ENCODE data around the gene SLC16A11.

Gene SLC16A11

DNA sequence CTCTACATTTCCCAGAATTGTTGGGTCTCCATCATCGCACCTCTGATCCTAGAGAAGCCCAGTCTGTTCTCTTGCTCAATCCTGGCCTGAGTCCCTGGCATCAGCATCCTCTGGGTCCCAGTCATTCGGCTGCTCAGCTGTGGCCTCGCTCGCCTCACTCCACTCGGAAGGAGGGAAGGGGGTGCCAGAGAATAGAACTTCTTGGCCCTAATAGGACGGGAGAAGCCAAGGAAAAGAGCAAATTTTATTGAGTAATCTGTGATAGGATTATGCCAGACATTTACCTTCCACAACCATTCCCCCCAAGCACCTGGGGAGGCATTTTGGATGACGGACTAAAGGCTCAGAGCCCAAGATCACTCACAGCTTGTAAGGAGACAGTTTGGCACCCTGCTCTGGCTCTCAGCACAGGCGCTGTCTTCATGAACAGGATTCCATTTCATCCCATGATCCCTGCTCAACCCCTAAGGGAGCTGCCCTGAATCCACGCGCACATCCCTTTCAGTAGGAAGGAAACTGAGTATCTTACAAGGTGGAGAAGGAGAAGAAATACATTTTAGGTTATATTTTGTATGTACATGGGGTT is 36.7 kb upstream of the SLC16A11 start:
- H3K36me3 ChIP-seq (replicated peaks in 1 of 2; ENCODE audit: control insufficient read depth in 2 of 2, insufficient read depth in 2 of 2, low read length in 2 of 2): no peaks in the 10 kb centered on the region

DNA sequence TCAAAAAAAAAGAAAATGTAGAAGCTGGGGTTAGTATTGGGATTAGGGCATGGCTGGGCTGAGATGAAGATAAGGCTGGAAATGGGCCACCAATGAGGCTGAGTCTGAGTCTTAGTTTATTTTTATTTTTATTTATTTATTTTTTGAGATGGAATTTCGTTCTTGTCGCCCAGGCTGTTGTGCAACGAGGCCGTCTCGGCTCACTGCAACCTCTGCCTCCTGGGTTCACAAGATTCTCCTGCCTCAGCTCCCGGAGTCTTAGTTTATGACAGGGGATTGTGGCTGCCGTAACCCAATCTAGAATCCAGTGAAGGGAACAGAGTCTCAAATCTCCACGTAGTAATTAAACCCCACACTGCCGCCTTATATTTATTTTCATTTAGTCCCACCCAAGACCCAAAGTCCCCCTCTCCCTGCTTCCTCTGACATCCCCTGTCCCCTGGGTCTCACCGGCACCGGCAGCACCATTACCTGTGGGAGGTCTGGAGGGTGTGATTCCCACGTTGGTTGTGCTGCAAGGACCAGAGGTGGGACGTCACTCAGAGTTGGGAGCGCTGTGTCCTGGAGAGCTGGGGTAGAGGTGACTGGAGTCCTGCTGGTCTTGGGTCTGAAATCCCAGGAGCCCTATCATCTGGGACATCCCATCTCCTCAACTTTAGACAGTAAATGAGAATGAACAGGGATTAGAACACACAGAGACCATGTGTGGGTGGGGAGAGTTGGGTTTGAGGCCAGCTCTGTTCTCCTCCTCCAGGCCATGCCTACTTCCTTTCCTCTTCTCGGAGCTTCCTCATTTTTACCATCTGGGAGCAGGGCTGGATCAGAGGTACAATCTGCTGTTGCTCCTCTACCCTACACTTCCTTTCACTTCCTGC is 35.9 kb upstream of the SLC16A11 start, which contains the start of gene CLEC10A:
Gene CLEC10A (minus strand): TSS at position 671 of the 875 bp plus-strand sequence. CDS start 1,439 bp downstream, outside the sequence.
- no peaks in the 10 kb centered on the region for H3K9me3 ChIP-seq (replicated peaks in 1 of 2; ENCODE audit: control insufficient read depth in 2 of 2, insufficient read depth in 1 of 2, low read depth in 1 of 2, low read length in 2 of 2)
- H3K27me3 ChIP-seq (ENCODE audit: control insufficient read depth in 3 of 3, insufficient read depth in 3 of 3, low read depth in 1 of 3, low read length in 3 of 3): peaks cover 0 to 13% (median 0%) of the 10 kb centered on the region in 3 experiments
- H3K4me3 ChIP-seq (ENCODE audit: low read length in 2 of 2): no peak within 1 kb of the TSS
- no peak within 1 kb of the TSS for H2BK15ac ChIP-seq (ENCODE audit: low read length)
- H3K4me2 ChIP-seq (ENCODE audit: insufficient read depth, low read length, poor library complexity, severe bottlenecking): no peak within 1 kb of the TSS
- H3K9ac ChIP-seq (ENCODE audit: low read depth, low read length, poor library complexity): no peak within 1 kb of the TSS
- H2AK5ac ChIP-seq (ENCODE audit: low read depth, low read length): no peak within 1 kb of the TSS
- no peak within 1 kb of the TSS for H2AFZ ChIP-seq (ENCODE audit: low read length)
- no peak within 1 kb of the TSS for H3K14ac ChIP-seq (ENCODE audit: low read length)
- H3K79me1 ChIP-seq (ENCODE audit: low read depth, low read length): no peaks in the 10 kb centered on the region
- H2BK120ac ChIP-seq (ENCODE audit: low read depth, low read length): no peak within 1 kb of the TSS
- H3K23ac ChIP-seq (ENCODE audit: low read depth, low read length, poor library complexity): no peak within 1 kb of the TSS
- no peak within 1 kb of the TSS for H4K91ac ChIP-seq (ENCODE audit: low read depth, low read length, poor library complexity)
- no peak within 1 kb of the TSS for H3K18ac ChIP-seq (ENCODE audit: low read length)
- no peak within 1 kb of the TSS for H3K4ac ChIP-seq (ENCODE audit: low read length)
- no peak within 1 kb of the TSS for H4K8ac ChIP-seq (ENCODE audit: low read depth, low read length)
- no peak within 1 kb of the TSS for H2BK5ac ChIP-seq (ENCODE audit: low read length)
- DNase-seq (ENCODE audit: low spot score): no peak
- no peaks in the 10 kb centered on the region for H3K4me1 ChIP-seq (ENCODE audit: control insufficient read depth in 2 of 2, insufficient read depth in 1 of 2, low read depth in 1 of 2, low read length in 2 of 2)
- H2BK12ac ChIP-seq (ENCODE audit: low read length): no peak within 1 kb of the TSS
- no peak within 1 kb of the TSS for H3K27ac ChIP-seq (replicated peaks; ENCODE audit: low read length)
- H3K36me3 ChIP-seq (replicated peaks in 1 of 2; ENCODE audit: control insufficient read depth in 2 of 2, insufficient read depth in 2 of 2, low read length in 2 of 2): no peaks in the 10 kb centered on the region
- no CpG with 5 or more reads among the region's 15 CpGs for WGBS, 2 donors (ENCODE audit: extremely low coverage in 2 of 2, insufficient read length in 2 of 2, insufficient replicate concordance in 1 of 2)

More for the DNA sequence above, 36.7 kb upstream of the SLC16A11 start:
- H3K23ac ChIP-seq (ENCODE audit: low read depth, low read length, poor library complexity): no peak overlapping the region
- no peak overlapping the region for H2AFZ ChIP-seq (ENCODE audit: low read length)
- no peak overlapping the region for H2BK5ac ChIP-seq (ENCODE audit: low read length)
- no peak overlapping the region for H2AK5ac ChIP-seq (ENCODE audit: low read depth, low read length)
- no peaks in the 10 kb centered on the region for H3K9me3 ChIP-seq (replicated peaks in 1 of 2; ENCODE audit: control insufficient read depth in 2 of 2, insufficient read depth in 1 of 2, low read depth in 1 of 2, low read length in 2 of 2)
- H3K79me1 ChIP-seq (ENCODE audit: low read depth, low read length): no peaks in the 10 kb centered on the region
- H3K4me1 ChIP-seq (ENCODE audit: control insufficient read depth in 2 of 2, insufficient read depth in 1 of 2, low read depth in 1 of 2, low read length in 2 of 2): no peaks in the 10 kb centered on the region
- H4K91ac ChIP-seq (ENCODE audit: low read depth, low read length, poor library complexity): no peak overlapping the region
- H4K8ac ChIP-seq (ENCODE audit: low read depth, low read length): no peak overlapping the region
- no peak for DNase-seq (ENCODE audit: low spot score)
- H3K18ac ChIP-seq (ENCODE audit: low read length): no peak overlapping the region
- H3K27me3 ChIP-seq (ENCODE audit: control insufficient read depth in 3 of 3, insufficient read depth in 3 of 3, low read depth in 1 of 3, low read length in 3 of 3): peaks cover 0 to 11% (median 0%) of the 10 kb centered on the region in 3 experiments
- H3K4me3 ChIP-seq (ENCODE audit: low read length in 2 of 2): no peak overlapping the region
- no peak overlapping the region for H2BK120ac ChIP-seq (ENCODE audit: low read depth, low read length)
- no peak overlapping the region for H3K4ac ChIP-seq (ENCODE audit: low read length)
- H3K9ac ChIP-seq (ENCODE audit: low read depth, low read length, poor library complexity): no peak overlapping the region
- no CpG with 5 or more reads among the region's 10 CpGs for WGBS, 2 donors (ENCODE audit: extremely low coverage in 2 of 2, insufficient read length in 2 of 2, insufficient replicate concordance in 1 of 2)
- H2BK15ac ChIP-seq (ENCODE audit: low read length): no peak overlapping the region
- H2BK12ac ChIP-seq (ENCODE audit: low read length): no peak overlapping the region
- no peak overlapping the region for H3K4me2 ChIP-seq (ENCODE audit: insufficient read depth, low read length, poor library complexity, severe bottlenecking)
- H3K27ac ChIP-seq (replicated peaks; ENCODE audit: low read length): no peak overlapping the region
- H3K14ac ChIP-seq (ENCODE audit: low read length): no peak overlapping the region

DNA sequence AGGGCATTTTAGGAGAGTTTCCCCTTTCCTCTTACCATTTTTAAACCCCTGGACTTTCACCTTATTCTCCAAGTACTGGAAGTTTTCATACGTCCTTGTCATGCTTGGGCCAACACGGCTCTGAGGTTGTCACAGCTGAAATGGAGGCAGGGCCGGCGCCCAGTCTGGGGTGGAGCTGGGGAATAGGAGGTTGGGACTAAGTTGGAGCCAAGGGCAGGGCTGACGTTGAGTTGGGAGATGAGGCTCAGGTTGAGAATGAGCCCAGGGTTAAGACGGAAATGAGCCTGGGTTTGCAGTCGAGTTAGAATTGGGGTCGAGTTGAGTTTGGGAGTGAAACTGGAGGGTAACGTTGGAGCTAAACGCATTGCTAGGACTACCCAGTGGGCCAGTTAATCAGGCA is 34.8 kb upstream of the SLC16A11 start:
- H3K9ac ChIP-seq (ENCODE audit: low read depth, low read length, poor library complexity): peak overlapping the region; percentile 0
- H3K79me1 ChIP-seq (ENCODE audit: low read depth, low read length): no peaks in the 10 kb centered on the region
- H3K4me3 ChIP-seq (ENCODE audit: low read length in 2 of 2): no peak overlapping the region
- no peak overlapping the region for H2BK15ac ChIP-seq (ENCODE audit: low read length)
- H3K27ac ChIP-seq (replicated peaks; ENCODE audit: low read length): no peak overlapping the region
- no peak overlapping the region for H3K23ac ChIP-seq (ENCODE audit: low read depth, low read length, poor library complexity)
- H2BK5ac ChIP-seq (ENCODE audit: low read length): no peak overlapping the region
- no peak overlapping the region for H2BK12ac ChIP-seq (ENCODE audit: low read length)
- no peaks in the 10 kb centered on the region for H3K9me3 ChIP-seq (replicated peaks in 1 of 2; ENCODE audit: control insufficient read depth in 2 of 2, insufficient read depth in 1 of 2, low read depth in 1 of 2, low read length in 2 of 2)
- no peak overlapping the region for H3K14ac ChIP-seq (ENCODE audit: low read length)
- H3K4me2 ChIP-seq (ENCODE audit: insufficient read depth, low read length, poor library complexity, severe bottlenecking): no peak overlapping the region
- no peak overlapping the region for H3K18ac ChIP-seq (ENCODE audit: low read length)
- H3K36me3 ChIP-seq (replicated peaks in 1 of 2; ENCODE audit: control insufficient read depth in 2 of 2, insufficient read depth in 2 of 2, low read length in 2 of 2): no peaks in the 10 kb centered on the region
- H4K91ac ChIP-seq (ENCODE audit: low read depth, low read length, poor library complexity): no peak overlapping the region
- WGBS, 2 donors (ENCODE audit: extremely low coverage in 2 of 2, insufficient read length in 2 of 2, insufficient replicate concordance in 1 of 2): no CpG with 5 or more reads among the region's 10 CpGs
- no peak overlapping the region for H2BK120ac ChIP-seq (ENCODE audit: low read depth, low read length)
- no peak overlapping the region for H4K8ac ChIP-seq (ENCODE audit: low read depth, low read length)
- no peak for DNase-seq (ENCODE audit: low spot score)
- H3K4ac ChIP-seq (ENCODE audit: low read length): no peak overlapping the region
- H2AFZ ChIP-seq (ENCODE audit: low read length): no peak overlapping the region
- peaks cover 0 to 13% (median 0%) of the 10 kb centered on the region in 3 experiments for H3K27me3 ChIP-seq (ENCODE audit: control insufficient read depth in 3 of 3, insufficient read depth in 3 of 3, low read depth in 1 of 3, low read length in 3 of 3)
- no peaks in the 10 kb centered on the region for H3K4me1 ChIP-seq (ENCODE audit: control insufficient read depth in 2 of 2, insufficient read depth in 1 of 2, low read depth in 1 of 2, low read length in 2 of 2)
- H2AK5ac ChIP-seq (ENCODE audit: low read depth, low read length): no peak overlapping the region

DNA sequence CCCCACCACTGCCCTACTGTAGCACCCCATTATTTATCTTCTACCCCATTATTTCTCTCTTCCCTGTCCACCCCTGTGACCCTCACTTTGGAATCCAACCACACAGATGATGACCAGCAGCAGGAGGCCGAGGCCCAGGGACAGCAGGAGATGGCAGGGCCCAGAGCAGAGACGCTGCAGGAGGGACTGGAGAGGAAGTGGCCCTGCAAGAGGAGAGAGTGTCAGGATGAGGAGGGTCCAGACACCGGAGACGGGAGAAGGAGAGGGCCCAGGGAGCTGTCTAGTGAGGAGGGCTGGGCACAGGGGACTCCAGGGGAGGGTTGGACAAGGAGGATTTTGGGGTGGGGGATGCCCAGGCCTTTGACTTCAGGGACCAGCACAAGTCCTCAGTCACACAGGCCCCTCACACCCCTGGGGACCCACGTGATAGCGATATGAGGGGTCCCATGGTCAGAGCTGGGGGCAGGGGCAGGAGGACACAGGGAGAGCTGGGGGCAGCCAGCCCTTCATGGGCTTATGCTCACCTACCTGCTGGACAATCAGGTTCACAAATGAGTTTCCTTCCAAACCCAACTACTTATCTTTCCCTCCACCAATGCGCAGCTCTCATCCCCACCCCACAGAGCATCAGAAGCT is 34.1 kb upstream of the SLC16A11 start:
- no CpG with 5 or more reads among the region's 7 CpGs for WGBS, 2 donors (ENCODE audit: extremely low coverage in 2 of 2, insufficient read length in 2 of 2, insufficient replicate concordance in 1 of 2)

More for the DNA sequence above, 34.1 kb upstream of the SLC16A11 start:
- Histone ChIP-seq H4K8ac (ENCODE audit: low read depth, low read length) (no peak overlapping the region), H2AK5ac (ENCODE audit: low read depth, low read length) (no peak overlapping the region), H3K27ac (replicated peaks; ENCODE audit: low read length) (no peak overlapping the region), H2BK15ac (ENCODE audit: low read length) (no peak overlapping the region), H3K4me2 (ENCODE audit: insufficient read depth, low read length, poor library complexity, severe bottlenecking) (no peak overlapping the region), H2BK12ac (ENCODE audit: low read length) (no peak overlapping the region), H3K27me3 (ENCODE audit: control insufficient read depth in 3 of 3, insufficient read depth in 3 of 3, low read depth in 1 of 3, low read length in 3 of 3) (peaks cover 0 to 13% (median 0%) of the 10 kb centered on the region in 3 experiments), H3K4me1 (ENCODE audit: control insufficient read depth in 2 of 2, insufficient read depth in 1 of 2, low read depth in 1 of 2, low read length in 2 of 2) (no peaks in the 10 kb centered on the region), H3K4ac (ENCODE audit: low read length) (no peak overlapping the region), H3K4me3 (ENCODE audit: low read length in 2 of 2) (no peak overlapping the region), H3K79me1 (ENCODE audit: low read depth, low read length) (no peaks in the 10 kb centered on the region), H3K23ac (ENCODE audit: low read depth, low read length, poor library complexity) (no peak overlapping the region), H3K18ac (ENCODE audit: low read length) (no peak overlapping the region), H3K14ac (ENCODE audit: low read length) (no peak overlapping the region), H4K91ac (ENCODE audit: low read depth, low read length, poor library complexity) (no peak overlapping the region), H2AFZ (ENCODE audit: low read length) (no peak overlapping the region), H3K9me3 (replicated peaks in 1 of 2; ENCODE audit: control insufficient read depth in 2 of 2, insufficient read depth in 1 of 2, low read depth in 1 of 2, low read length in 2 of 2) (no peaks in the 10 kb centered on the region), H3K36me3 (replicated peaks in 1 of 2; ENCODE audit: control insufficient read depth in 2 of 2, insufficient read depth in 2 of 2, low read length in 2 of 2) (no peaks in the 10 kb centered on the region), H2BK5ac (ENCODE audit: low read length) (no peak overlapping the region), H2BK120ac (ENCODE audit: low read depth, low read length) (no peak overlapping the region), H3K9ac (ENCODE audit: low read depth, low read length, poor library complexity) (no peak overlapping the region)
- DNase-seq (ENCODE audit: low spot score): no peak
